Body of pancreas (tissue), 4 donors: Measurements from ENCODE around the gene TMEM50B. TPM values are rescaled to one million over a fixed set of nuclear protein-coding genes. Genes with fewer than 3 reads are reported as not detected.
"Not testable (repeated sequence)": the region's sequence is repeated elsewhere in the genome, so short reads cannot be mapped to it uniquely, and the experiment has no call there.

ENCODE experiments used
- ATAC-seq: fragments of 150-250 bp; one replicate; pipeline ENCODE4 v1.9.1; 2016
- DNase-seq, 4 donors: peaks; one replicate each; pipeline ENCODE4 v3.0.0-alpha.2; 2019
- H3K27ac ChIP-seq, 4 donors: fragments of 200-600 bp; sonication (generic); 1 replicate in 3 of 4; 2 replicates in 1 of 4; pipeline versions ENCODE4 v1.5.1 to v1.6.1; 2016 to 2019; ENCODE audit warnings: mild to moderate bottlenecking in 1 of 4, mixed read lengths in 1 of 4, moderate library complexity in 1 of 4
- H3K27me3 ChIP-seq, 2 donors: fragments of 200-600 bp; sonication (generic); one replicate each; pipeline ENCODE4 v1.6.0; 2016; ENCODE audit warnings: mild to moderate bottlenecking in 1 of 2
- H3K36me3 ChIP-seq, 2 donors: fragments of 200-600 bp; sonication (generic); replicated peaks in 1 of 2; 2 replicates each; pipeline ENCODE4 v1.5.1; 2016; ENCODE audit warnings: low read depth in 2 of 2; ENCODE audit not compliant: insufficient read depth in 1 of 2
- H3K4me1 ChIP-seq: fragments of 200-600 bp; sonication (generic); one replicate; pipeline ENCODE4 v1.6.0; 2016
- H3K4me3 ChIP-seq, 2 donors: fragments of 200-600 bp; sonication (generic); 1 replicate in 1 of 2; 2 replicates in 1 of 2; pipeline ENCODE4 v1.5.1; 2016 to 2019
- H3K9me3 ChIP-seq, 3 donors: fragments of 200-600 bp; sonication (generic); 1 replicate in 2 of 3; 2 replicates in 1 of 3; pipeline ENCODE4 v1.5.1; 2016
- CTCF ChIP-seq, 7 experiments: fragments of 450-650 bp in 4 of 7; fragments of 200-600 bp in 3 of 7; sonication (generic) in 3 of 7; IDR thresholded peaks; one replicate each; pipeline ENCODE4 v1.5.1; 2016 to 2019; ENCODE audit warnings: antibody characterized with exemption in 7 of 7
- POLR2A ChIP-seq, 3 donors: fragments of 450-650 bp; IDR thresholded peaks; one replicate each; pipeline ENCODE4 v1.6.1; 2016; ENCODE audit warnings: antibody characterized with exemption in 3 of 3, mild to moderate bottlenecking in 2 of 3
- WGBS, 2 donors: methylation state at CpG; one replicate each; pipeline ENCODE4 v1.1.5; 2017; 5-methylcytosine and 5-hydroxymethylcytosine counted together
- intact Hi-C: fragments of 100-400 bp; cut with DNase I; formaldehyde crosslinking; loops from one replicate; pipeline ENCODE4 v1.15.1; 2023
- total RNA-seq, 2 donors: library from RNA; depleted of rRNA; stranded (reverse); fragments of >200 nt; gene quantifications; one replicate each; pipeline ENCODE4 v1.1.0, GENCODE V29; 2016

TMEM50B gene
- total RNA-seq, 2 donors from 2014 or later = 49.8 to 50.4 TPM

GRCh38 chr21:33458861-33459260 lies 20.9 kb downstream of the TMEM50B start:
- DNase-seq (no peak), ATAC-seq (no peak)
- Histone ChIP-seq H3K4me1 (no peaks in the 10 kb centered on the region), H3K4me3 (no peak overlapping the region), H3K36me3 (peaks cover 0 to 13% of the 10 kb centered on the region in 2 donors), H3K9me3 (no peaks in the 10 kb centered on the region), H3K27ac (no peak overlapping the region), H3K27me3 (no peaks in the 10 kb centered on the region)
- 89 to 97% methylated on average over 3 of the region's 3 CpGs for WGBS, 2 donors
- TF ChIP-seq POLR2A (IDR thresholded peaks at IDR 0.05) (no peak), CTCF (IDR thresholded peaks at IDR 0.05) (no peak)
- intact Hi-C loops = no loop called here

- no peak for TF ChIP-seq CTCF (IDR thresholded peaks at IDR 0.05)
- no peak for TF ChIP-seq POLR2A (IDR thresholded peaks at IDR 0.05)
- no peaks in the 10 kb centered on the region for H3K27me3 ChIP-seq
- no peaks in the 10 kb centered on the region for H3K4me1 ChIP-seq
- H3K36me3 ChIP-seq = peaks cover 0 to 13% of the 10 kb centered on the region in 2 donors
- H3K4me3 ChIP-seq = no peak overlapping the region
- no peak for DNase-seq
- 78 to 82% methylated on average over 6 of the region's 6 CpGs for WGBS, 2 donors
- H3K27ac ChIP-seq = no peak overlapping the region
- intact Hi-C loops = no loop called here
- ATAC-seq = no peak
- H3K9me3 ChIP-seq = no peaks in the 10 kb centered on the region
Observed at GRCh38 chr21:33455686-33456446, 23.9 kb downstream of the TMEM50B start.

- DNase-seq = no peak
- WGBS, 2 donors = 84 to 89% methylated on average over 3 of the region's 3 CpGs
- Histone ChIP-seq H3K27me3 (no peaks in the 10 kb centered on the region), H3K36me3 (peaks cover 0 to 10% of the 10 kb centered on the region in 2 donors), H3K27ac (no peak overlapping the region), H3K4me3 (no peak overlapping the region), H3K4me1 (no peaks in the 10 kb centered on the region), H3K9me3 (no peaks in the 10 kb centered on the region)
- intact Hi-C loops = no loop called here
- ATAC-seq = no peak
- no peak for TF ChIP-seq POLR2A (IDR thresholded peaks at IDR 0.05)
- no peak for TF ChIP-seq CTCF (IDR thresholded peaks at IDR 0.05)
Observed at GRCh38 chr21:33452362-33452761, 27.4 kb downstream of the TMEM50B start.

- Histone ChIP-seq H3K4me3 (no peak overlapping the region), H3K27me3 (no peaks in the 10 kb centered on the region), H3K4me1 (no peaks in the 10 kb centered on the region), H3K9me3 (no peaks in the 10 kb centered on the region), H3K27ac (no peak overlapping the region), H3K36me3 (peaks cover 0 to 10% of the 10 kb centered on the region in 2 donors)
- WGBS, 2 donors = 72 to 80% methylated on average over 1 of the region's 1 CpG
- intact Hi-C loops = no loop called here
- TF ChIP-seq CTCF (IDR thresholded peaks at IDR 0.05) (no peak), POLR2A (IDR thresholded peaks at IDR 0.05) (no peak)
- no peak for ATAC-seq
- no peak for DNase-seq
Observed at GRCh38 chr21:33451634-33452071, 28.1 kb downstream of the TMEM50B start.

GRCh38 chr21:33449616-33450015 lies 30.2 kb downstream of the TMEM50B start:
- WGBS, 2 donors = 70% methylated on average over 4 of the region's 4 CpGs
- TF ChIP-seq POLR2A (IDR thresholded peaks at IDR 0.05) = no peak
- no peak for TF ChIP-seq CTCF (IDR thresholded peaks at IDR 0.05)
- no peak overlapping the region for H3K27ac ChIP-seq
- intact Hi-C loops = loop anchor here (10.0 kb wide), 1 partner anchor 245 kb away; no protein-coding TSS in a partner anchor
- no peaks in the 10 kb centered on the region for H3K4me1 ChIP-seq
- peaks cover 0 to 2% of the 10 kb centered on the region in 2 donors for H3K36me3 ChIP-seq
- H3K4me3 ChIP-seq = no peak overlapping the region
- no peak for ATAC-seq
- no peaks in the 10 kb centered on the region for H3K27me3 ChIP-seq
- no peaks in the 10 kb centered on the region for H3K9me3 ChIP-seq
- no peak for DNase-seq

- not testable (repeated sequence) for ATAC-seq, H3K27ac ChIP-seq, DNase-seq, H3K36me3 ChIP-seq, H3K9me3 ChIP-seq, H3K4me1 ChIP-seq, H3K27me3 ChIP-seq, H3K4me3 ChIP-seq
- intact Hi-C loops = loop anchor here (10.0 kb wide), 1 partner anchor 242 kb away; no protein-coding TSS in a partner anchor
- WGBS, 2 donors = 91 to 98% methylated on average over 3 to 5 of the region's 6 CpGs
Observed at GRCh38 chr21:33446620-33447019, 33.2 kb downstream of the TMEM50B start.
